CD4-positive, alpha-beta T cell treated with Interleukin-6 at 100 ng/mL for 8 hours (primary cell): ENCODE results near the gene CRTC1.

Experiments
- DNase-seq: peaks from one replicate; pipeline ENCODE4 v3.0.0-alpha.2; 2020; ENCODE audit warnings: mixed read lengths, low spot score

Gene CRTC1, protein sequence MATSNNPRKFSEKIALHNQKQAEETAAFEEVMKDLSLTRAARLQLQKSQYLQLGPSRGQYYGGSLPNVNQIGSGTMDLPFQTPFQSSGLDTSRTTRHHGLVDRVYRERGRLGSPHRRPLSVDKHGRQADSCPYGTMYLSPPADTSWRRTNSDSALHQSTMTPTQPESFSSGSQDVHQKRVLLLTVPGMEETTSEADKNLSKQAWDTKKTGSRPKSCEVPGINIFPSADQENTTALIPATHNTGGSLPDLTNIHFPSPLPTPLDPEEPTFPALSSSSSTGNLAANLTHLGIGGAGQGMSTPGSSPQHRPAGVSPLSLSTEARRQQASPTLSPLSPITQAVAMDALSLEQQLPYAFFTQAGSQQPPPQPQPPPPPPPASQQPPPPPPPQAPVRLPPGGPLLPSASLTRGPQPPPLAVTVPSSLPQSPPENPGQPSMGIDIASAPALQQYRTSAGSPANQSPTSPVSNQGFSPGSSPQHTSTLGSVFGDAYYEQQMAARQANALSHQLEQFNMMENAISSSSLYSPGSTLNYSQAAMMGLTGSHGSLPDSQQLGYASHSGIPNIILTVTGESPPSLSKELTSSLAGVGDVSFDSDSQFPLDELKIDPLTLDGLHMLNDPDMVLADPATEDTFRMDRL

DNA sequence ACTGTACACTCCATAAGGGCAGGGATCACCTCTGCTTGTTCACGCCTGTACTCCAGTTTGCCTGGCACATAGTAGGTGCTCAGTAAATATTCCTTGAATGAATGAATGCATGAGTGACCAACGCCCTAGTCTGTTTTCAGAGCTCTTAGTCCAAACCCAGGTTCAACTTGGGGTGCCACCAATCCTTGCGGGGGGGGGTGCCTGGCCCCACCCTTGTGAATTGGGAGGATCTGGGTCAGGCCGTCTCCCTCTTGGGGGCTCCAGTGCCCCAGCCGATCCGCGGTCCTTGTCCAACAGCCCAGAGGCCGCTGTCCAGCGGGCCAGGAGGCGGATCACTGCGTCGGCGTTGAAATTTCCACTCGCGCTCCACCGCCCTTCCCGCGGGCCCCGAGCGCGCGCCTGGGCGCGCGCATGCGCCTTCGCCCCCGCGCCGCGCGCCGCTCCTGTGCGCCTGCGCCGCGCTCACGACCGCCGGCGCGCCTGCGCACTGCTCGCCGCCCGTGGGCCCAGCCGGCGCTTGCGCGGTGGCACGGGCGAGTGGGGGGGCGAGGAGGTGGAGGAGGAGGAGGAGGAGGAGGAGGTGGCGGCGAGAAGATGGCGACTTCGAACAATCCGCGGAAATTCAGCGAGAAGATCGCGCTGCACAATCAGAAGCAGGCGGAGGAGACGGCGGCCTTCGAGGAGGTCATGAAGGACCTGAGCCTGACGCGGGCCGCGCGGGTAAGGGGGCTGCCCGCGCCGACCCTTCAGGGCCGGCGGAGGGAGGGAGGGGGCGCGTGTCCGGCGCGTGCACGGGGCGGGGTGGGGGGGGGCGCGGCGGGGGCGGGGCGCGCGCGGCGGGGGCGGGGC lies at the start of gene CRTC1:
TSS of gene CRTC1 (plus strand) at position 572 of the 849 bp plus-strand sequence. CDS start at position 595, 23 bp downstream.
- DNase-seq, result peak; percentile 91

DNA sequence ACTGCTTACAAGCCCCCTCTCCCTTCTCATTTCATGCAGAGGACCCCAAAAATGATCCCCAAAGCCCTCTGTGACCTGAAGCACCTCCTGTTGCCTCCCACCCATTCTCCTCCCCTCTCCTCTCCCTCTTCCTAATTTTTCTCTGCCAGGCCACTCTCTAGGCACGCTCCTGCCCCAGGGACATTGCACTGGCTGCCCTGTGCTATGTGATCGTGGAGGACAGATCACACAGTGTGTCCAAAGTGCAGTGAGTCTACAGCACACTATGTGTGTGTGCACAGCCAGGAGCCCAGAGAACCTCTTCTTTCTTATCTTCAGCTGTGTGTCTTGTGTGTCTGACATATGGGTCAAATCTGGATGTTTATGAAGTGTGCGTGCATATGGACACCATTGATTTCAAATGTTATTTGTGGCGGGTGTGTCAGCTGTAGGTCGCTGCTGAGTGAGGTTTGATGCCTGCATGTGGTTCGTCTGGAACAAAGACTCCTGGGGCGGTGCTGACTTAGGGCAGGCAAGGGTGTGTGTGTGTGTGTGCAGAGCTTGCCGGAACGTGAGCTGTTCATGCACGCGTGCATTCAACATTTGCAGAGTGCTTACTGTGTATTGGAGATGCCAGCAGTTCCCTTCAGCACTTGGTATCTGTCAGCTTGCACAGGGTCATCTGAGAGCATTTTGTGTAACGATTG lies 48.7 kb upstream of the CRTC1 start:
- DNase-seq, result no peak

DNA sequence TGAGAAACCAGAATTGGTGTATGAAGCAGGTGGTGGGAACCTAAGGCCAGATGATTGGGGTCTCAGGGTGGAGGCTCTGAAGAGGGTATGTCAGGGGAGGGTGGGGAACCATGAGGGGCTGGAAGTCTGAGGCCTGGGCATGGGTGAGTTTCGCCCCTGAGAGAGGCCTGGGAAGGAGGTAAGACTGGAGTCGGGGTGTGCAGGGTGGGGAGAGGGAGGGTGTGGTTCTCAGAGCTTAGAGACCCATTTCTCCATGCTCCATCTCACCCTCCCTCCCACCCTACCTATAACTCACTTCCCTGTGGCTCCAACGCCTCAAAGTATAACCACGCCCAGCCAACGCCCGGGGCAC lies 47.7 kb upstream of the CRTC1 start:
- DNase-seq, result no peak

DNA sequence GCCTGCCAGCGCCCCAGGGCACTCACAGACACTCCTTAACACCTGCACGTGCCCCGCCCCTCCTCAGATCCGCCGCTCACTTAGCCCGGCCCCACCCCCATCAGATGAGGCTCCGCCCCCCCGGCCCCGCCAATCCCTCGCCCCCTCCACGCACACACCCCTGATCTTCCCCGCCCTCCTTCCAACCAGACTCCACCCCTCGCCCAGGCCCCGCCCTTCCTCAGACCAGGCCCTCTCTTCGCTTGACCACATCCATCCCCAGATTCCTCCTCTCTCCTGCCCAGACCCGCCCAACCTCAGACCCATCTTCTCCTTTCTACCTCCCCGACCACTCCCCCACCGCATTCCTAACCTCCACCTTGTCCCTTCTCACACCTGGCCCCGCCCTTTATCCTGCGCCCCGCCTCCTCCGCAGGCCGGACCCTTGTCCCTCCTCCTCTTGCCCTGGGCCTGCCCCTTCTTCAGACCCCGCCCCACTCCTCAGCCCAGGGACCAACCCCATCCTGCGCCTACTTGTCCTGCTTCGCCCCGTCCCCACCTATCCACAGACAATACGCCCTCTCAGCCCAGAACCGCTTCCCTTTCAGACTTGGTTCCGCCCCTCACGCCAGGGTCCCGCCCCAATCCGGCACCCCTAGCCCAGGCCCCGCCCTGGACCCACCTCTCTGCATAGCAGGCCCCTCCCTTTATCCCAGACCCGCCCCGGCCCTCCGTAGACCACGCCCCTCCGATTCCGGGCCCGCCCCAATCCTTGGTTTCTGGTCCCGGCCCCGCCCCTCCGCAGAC lies 47.1 kb upstream of the CRTC1 start:
- DNase-seq, result peak; percentile 98

DNA sequence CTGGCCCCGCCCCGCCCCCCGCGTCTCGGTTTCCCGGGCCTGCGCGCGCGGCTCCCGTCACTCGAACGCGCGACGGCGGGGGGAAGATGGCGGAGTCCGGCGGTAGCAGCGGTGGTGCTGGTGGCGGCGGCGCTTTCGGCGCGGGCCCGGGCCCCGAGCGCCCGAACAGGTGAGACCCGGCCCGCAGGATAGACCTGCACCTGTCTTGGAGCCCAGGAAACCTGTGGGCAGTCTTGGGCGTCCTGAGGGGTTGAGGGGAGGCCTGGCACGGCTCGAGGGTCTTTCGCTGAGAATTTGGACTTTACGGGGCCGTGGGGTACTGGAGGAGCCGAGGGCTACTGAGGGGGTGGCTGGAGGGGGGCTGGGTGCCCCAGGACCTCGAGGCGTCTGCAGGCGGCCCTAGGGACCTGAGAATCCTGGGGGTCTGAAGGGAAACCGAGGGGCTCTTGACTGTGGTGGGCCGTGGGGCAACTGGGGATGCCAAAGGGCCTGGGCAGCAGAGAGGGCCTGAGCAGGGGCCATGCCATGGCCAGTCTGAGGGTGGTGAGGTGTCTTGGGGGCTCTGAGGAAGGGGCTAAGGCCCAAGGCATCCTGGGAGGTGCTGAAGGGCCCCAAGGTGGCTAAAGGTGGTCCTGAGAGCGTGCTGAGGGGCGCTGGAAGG lies 46.4 kb upstream of the CRTC1 start, which contains the start of gene KLHL26:
TSS of gene KLHL26 (plus strand) at position 60 of the 661 bp plus-strand sequence. CDS start at position 87, 27 bp downstream.
- DNase-seq, result no peak

DNA sequence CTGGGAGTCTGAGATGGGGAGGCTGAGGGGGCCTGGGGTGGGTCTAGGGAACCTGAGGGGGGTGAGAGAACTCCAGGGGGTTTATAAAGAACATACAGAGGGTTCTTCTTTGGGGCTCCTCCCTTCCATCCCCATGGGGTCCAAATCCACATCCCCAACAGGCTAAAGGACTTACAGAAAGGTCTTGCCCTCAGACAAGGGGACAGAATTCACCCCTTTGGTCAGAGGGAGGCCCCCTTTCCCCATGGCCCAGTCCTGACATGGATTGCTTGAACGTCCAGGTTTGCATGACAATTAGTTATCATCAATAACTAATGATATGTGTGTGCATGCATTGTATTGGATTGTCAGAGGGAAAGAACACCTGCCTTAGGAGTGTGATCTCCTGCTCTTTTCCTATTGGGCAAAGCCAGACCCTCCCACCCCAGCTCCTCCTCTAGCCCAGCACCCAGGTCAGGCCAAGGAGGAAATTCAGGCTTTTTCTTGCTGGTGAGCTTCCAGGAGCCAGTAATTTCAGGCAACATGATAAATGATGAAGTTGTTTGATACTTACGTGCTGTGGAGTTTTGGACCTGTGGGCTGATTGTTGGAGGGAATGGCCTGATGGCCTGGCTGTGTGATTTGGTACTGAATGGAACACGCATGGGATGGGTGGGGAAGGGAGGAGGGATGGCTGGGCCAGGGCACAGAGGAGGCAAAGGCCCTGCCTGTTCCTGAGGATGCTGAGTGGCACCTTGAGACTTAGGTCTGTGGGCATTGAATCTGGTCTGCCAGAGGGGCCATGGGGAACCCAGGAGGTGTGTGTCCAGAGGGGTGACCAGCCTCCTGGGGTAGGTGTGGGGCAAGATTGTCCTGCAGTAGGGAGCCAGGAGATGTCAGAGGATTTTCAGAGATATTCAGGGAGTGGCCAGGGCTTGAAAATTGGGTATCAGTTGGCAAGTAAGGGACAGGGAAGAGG lies 45.5 kb upstream of the CRTC1 start:
- no peak for DNase-seq

DNA sequence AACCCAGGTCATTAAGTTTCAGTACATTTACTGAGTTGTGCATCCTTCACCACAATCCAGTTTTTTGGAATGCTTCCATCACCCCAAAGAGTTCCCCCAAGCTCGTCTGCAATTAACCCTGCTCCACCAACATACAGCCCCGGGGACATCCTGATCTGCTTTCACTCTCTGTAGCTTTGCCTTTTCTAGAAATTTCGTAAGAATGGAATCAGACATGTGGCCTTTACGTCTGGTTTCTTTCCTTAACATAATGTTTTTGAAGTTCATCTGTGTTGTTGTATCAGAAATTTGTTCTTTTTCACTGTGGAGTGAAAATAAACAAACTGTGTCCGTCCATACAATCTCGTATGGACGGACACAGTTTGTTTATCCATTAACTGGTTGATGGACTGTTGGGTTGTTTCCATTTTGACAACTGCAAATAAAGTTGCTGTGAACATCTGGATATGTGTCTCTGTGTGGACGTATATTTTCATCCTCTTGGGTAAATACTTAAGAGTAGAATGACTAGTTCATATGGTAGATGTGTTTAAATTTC lies 43.7 kb upstream of the CRTC1 start:
- no peak for DNase-seq

DNA sequence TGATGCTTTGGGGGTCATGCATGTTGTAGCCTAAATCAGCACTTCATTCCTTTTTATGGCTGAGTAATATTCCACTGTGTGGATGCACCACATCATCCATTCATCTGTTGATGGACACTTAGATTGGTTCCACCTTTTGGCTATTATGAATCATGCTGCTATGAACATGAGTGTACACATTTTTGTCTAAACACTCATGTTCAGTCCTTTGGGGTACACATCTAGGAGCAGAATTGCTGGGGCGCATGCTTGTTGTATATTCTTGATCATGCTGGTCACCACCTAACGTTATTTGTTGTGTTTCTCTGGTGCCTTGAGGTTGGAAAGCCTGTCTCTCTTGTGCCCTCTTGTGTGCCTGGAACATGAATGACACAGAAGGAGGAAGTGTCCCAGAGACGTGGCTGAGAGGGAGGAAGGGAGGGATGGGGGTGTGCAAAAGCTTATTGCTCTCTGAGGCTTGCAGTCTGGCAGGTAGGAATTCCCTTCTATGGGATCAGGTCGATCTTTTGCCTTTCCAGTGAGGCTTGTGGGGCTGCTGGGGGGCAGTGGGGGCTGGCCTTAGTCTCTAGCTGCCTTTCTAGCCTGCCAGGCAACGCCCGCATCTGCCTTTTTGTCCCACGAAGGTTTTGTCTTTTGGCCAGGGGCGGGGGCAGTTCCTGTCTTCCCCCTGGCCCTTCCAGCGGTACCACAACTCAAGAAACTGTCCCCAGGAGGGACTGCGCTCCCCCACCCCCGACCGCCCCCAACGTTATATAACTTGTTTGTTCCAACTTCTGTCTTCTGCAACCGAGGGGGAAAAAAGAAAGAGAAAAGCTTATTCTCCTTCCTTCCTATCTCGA lies 39.1 kb upstream of the CRTC1 start:
- DNase-seq, result no peak

DNA sequence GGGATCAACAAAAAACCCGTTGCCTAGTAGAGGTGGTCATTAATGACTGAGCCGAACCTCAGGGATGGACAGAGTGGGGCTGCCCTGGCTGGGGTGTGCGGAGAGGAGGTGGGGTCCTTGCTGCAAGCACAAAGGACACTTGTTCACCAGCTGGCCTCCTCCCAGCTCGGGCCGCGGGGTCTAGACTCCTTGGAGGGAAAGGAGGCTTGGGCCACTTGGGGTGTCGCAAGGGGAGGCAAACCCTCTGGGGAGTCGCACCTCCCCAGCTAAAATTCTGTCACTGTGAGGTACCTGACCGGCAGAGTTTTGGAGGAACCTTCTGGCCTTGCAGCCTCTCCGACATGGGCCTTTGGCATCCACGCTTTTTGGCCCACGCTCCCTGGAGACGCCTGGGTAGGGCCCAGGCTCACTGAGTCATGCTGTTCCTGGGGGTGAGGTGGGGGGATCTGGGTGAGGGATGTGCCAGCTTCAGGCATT lies 38.4 kb upstream of the CRTC1 start:
- DNase-seq, result no peak

DNA sequence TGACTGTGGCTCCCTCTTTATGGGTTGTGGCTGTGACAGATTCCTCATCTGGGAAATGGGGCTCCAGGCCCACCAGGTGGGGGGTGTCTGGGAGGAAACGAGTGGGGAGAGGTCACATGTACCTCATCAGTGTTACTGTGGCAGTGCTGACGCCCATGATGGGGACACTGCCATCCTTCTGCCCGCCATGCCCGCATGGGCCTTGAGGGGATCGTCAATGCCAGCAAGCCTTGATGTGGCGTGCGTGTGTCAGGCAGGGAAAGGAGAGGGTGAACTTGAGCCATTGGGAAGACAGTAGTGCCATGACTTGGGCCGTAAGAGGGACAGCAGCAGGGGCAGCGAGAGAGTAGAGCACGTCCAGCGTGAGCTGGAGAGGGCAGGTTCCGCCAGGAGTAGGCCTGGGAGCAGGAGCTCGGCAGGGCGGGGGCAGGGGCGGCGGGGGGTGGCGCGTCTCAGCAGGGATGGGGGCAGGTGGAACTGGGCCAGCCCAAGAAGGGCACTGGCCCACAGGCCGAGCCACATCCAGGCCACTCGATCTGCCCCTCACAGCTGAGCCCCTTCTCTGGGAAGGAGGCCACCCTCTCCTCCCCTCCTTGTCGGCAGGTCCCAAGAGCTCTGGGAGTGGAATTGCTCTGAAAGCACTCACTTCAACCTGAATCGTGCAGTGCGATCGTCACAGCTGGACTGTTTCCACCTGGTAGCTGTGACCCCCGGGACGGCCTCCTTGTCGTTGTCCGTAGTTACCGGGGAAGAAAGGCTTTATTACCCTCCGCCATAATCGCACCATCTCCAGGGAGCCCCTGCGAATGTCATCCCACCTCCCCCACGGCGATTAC lies 36.7 kb upstream of the CRTC1 start:
- DNase-seq, result no peak

DNA sequence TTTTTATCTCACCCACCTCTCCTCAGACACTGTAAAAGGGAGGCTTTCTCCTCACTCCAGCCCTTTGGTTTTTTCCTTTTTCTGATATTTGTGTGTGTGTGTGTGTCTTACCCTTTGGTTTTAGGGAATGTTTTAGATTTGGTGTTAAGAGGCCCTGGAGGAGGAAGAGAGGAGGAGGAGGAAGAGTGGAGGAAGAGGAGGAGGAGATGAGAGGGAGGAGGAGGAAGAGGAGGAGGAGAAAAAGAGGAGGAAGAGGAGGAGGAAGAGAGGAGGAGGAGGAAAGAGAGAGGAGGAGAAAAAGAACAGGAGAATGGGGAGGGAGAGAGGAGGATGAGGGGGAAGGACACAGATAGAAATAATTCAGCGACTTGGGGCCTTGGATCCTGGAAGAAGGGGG lies 36.1 kb upstream of the CRTC1 start:
- DNase-seq, result no peak

DNA sequence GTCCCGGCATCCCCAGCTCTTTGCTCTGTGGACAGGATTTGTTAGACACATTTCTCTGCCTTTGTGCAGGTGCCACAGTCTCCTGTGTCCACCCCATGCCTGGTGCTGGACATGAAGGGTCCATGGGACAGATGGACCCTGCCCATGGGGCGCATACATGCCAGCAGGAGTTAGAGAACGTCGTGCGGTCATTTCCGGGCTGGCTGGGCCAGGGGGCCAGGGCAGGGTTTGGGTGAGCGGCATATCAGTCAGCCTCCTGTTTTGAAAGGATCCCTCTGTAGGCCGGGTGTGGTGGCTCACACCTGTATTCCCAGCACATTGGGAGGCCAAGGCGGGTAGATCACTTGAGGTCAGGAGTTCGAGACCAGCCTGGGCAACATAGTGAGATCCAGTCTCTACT lies 35.7 kb upstream of the CRTC1 start:
- DNase-seq, result no peak

DNA sequence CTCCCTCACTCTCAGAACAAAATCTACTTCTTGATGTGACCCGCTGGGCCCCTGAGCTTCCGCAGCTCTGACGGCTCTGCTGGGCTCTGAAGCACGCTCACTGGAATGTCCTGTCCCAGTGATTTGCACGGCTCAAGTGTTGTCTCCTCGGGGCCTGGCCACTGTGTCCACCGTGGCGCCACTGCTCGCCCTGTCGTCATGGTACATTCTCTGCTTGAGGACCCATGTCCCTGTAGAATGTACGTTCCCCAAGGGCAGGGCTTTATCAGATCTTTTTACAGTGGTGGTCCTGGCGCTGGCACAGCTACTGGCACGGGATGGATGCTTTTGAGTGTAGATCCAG lies 34.5 kb upstream of the CRTC1 start:
- DNase-seq, result no peak

DNA sequence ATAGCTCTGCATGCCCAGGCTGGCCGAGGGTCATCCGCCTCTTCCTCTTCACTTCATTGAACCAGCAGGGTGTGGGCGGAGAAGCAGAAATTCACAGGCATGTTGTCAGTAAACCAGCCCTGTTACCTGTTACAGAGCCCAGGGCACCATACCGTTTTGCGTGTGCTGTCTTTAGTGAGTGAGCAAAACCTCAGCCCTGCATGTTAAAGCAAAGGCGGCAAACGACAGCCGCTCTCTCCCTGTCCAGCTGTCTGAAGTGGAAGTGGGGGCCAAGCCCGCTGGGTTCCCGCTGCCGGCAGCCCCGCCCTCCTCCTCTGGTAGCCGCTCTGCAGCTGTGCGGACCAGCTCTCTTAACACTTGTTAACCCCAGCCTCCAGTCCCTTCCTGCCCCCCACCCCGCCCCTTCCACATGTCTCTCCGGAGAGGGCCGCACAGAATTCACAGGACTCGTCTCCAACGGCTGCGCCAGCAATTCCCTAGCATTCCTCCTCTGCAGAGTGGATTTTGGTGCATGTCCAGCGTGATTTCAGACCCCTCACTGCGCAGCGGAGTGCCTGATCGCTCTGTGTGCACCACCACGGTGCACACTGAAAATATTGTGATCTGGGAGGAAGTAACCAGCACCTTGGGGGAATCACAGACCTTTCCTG lies 34.0 kb upstream of the CRTC1 start:
- DNase-seq, result no peak

DNA sequence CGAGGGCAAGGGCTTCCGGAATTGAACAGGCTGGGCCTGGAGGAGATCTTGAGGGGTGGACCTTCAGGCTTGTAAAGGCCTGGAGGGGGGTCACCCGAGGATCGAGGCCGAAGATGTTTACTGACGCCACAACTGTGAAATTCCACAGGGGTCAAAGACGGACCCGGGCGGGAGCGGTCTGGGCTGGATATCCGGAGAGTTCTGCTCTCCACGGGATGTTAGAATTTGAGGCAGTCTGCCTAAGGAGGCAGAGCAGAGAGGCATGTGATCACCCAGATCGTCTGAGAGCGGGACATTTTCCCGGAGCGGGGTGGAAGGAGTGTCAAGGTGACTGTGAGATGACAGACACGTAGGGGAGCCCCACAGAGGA lies 33.5 kb upstream of the CRTC1 start:
- DNase-seq, result no peak

DNA sequence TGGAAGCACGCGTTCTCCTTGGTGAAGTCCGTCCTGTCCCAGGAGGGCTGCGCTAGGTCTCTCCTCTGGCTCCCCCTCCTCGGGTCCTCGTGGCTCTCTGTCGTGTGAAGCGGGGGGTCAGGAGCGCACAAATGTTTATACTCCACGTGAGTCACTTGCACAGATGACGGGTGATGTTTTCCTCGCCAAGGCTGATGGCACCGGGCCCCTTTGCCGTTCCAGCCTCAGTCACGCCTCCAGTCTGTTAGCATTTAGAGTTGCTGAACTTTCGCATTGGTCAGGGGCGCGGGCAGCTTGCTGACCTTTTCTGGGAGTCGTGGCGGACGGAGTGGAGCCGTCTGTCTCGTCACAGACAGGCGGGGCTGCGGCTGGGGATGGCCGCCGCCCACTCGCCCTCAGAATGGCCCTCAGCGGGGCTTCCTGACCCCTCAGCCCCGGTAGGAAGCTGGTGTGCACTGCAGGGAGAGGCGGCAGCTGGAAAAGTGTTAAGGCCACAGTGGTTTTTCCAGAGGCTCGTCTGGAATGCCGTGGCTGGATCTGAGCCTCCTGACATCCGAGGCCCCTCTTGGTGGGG lies 32.9 kb upstream of the CRTC1 start:
- no peak for DNase-seq

DNA sequence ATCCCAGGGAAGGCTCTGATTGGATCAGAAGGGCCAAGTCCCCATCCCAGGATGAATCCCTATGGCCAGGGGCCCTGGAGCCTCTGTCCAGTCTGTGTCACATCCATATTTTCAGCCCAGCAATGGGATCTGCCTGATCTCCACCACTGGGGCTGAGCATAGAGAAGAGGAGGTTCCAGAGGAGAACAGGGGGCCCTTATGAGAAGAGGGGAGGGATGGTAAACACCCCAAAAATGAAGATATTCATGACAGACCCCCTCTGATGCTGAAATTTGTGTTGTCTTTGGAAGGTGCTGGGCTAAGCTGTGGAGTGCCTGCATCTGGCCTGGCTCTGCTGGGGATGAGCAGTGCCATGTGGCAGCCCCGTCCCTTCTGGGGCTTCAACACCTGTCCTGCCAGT lies 32.2 kb upstream of the CRTC1 start:
- no peak for DNase-seq
